Cardiac fibroblast (primary cell): ENCODE results near the gene RANBP3.

Experiments used
- DNase-seq, 2 donors: peaks; one replicate each; pipeline versions ENCODE4 v3.0.0 to v3.0.0-alpha.2; 2010; ENCODE audit warnings: low read depth in 2 of 2
- H3K4me3 ChIP-seq, 2 donors: replicated peaks in 1 of 2; 1 replicate in 1 of 2; 2 replicates in 1 of 2; pipeline ENCODE4 v1.5.1; 2011; ENCODE audit warnings: low read depth in 2 of 2, low read length in 2 of 2, mild to moderate bottlenecking in 2 of 2, moderate library complexity in 1 of 2
- TF ChIP-seq, protein P1 (sequence below): IDR thresholded peaks from one replicate; pipeline ENCODE4 v1.5.1; 2011; ENCODE audit warnings: low read depth, mild to moderate bottlenecking, low read length, inconsistent platforms

RANBP3 gene

DNA sequence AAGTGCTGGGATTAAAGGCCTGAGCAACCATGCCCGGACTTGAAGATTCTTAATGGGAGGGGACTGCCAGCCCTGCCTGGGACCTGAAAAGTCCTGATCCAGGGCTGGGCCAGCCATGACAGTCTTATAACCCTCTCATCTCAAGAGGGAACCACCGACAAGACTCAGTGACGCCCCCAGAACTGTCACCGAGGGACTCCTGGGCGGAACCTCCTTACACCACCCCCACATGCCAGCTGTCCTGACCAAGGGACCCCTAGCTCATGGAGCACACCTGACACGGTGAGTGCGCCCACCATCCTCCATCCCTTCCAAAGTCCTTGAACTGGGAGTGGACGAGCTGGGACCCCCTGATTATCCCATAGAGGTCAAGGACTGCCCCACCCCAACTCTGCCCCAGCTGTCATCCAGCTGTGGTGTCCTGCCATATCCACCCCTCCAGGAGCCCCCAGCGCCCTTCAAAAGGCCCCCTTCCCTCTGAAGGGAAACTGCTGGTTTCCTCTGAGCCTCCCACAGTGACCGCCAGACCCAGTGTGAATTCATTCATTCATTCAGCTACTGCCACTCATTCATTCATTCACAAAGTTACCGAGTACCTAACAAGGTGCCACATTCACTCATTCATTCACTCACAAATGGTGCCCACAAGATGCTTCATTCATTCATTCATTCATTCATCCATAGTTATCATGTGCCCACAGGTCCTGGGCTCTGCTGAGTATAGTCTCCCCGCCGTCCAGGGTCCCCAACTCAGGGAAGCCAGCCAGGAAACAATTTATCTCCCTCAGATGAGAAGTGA, 78.0 kb downstream of the RANBP3 start:
- no peak overlapping the region for H3K4me3 ChIP-seq
- DNase-seq: no peak
- TF ChIP-seq, protein P1, sequence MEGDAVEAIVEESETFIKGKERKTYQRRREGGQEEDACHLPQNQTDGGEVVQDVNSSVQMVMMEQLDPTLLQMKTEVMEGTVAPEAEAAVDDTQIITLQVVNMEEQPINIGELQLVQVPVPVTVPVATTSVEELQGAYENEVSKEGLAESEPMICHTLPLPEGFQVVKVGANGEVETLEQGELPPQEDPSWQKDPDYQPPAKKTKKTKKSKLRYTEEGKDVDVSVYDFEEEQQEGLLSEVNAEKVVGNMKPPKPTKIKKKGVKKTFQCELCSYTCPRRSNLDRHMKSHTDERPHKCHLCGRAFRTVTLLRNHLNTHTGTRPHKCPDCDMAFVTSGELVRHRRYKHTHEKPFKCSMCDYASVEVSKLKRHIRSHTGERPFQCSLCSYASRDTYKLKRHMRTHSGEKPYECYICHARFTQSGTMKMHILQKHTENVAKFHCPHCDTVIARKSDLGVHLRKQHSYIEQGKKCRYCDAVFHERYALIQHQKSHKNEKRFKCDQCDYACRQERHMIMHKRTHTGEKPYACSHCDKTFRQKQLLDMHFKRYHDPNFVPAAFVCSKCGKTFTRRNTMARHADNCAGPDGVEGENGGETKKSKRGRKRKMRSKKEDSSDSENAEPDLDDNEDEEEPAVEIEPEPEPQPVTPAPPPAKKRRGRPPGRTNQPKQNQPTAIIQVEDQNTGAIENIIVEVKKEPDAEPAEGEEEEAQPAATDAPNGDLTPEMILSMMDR: no peak

DNA sequence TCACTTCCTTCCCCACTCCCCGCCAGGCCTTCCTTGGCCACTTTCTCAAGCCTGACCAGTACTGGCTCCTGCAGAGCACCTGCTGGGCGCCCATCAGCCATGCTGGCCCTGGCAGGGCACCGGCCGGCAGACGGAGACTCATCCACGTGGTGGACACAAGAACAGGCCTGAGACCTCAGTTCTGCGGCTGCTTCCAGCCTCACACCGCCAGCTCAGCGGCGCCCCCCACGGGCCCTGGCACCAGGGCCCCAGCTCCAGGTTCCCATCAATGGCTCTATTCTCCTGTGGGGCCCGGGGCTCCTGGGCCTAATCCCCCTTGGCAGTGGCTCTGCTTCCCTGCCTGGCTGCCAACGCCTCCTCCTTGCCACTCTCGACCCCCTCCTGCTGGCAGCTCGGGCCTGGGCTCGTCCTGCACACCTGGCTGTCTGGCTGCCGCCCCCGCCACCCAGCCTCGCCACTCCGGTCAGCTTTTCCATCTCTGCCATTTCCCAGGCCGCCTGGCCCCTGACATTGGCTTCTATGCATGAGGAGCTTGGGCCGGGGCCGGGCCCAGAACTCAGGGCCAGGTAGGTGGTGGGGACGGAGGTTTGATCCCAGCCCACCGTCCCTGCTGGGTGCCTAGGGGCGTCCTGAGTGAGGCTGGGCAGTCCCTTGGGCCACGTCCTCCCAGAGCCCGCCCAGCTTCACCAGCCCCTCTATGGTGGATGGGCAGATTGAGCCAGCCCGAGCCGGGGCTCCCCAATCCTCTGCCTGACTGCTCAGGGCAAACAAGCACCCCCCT, 80.6 kb downstream of the RANBP3 start:
- no peak for DNase-seq
- H3K4me3 ChIP-seq: no peak overlapping the region
- TF ChIP-seq, protein P1: no peak

DNA sequence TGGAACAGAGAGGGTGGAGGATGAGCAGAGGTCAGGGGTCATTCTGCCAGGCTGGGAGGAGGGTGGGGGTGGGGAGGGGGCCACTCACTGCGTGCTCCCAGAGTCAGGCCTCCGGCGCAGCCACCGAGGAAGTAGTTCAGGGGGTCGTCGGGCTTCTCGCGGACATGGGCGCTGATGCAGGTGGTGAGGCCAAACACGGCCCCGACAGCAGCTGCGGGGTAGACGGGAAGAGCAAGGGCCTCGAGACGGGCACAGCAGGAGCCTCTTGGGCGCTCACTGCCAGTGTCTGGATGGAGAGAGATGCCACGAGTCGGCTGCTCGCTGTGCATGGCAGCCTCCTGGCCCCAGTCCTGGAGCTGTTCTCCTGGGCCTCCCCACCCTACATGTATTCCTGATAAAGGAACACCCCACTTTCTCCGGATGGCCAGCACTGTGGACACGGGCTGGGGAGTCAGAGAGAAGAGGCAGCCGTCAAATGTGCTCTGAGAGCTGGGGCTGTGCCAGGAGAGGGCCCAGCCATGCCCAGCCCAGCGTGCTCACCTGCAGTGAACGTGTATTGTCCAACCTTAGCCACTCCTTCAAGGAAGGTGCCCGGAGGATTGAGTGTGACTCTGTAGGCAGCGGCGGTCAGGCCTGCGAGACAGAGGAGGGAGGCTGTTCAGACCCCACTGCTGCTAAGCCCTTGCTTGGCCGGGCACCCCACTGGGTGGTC, 81.4 kb downstream of the RANBP3 start:
- DNase-seq: no peak
- TF ChIP-seq, protein P1: no peak
- no peak overlapping the region for H3K4me3 ChIP-seq

- no peak for DNase-seq
- TF ChIP-seq, protein P1: no peak
- H3K4me3 ChIP-seq: no peak overlapping the region
Measured at GRCh38 chr19:5895890-5896289, 82.0 kb downstream of the RANBP3 start.

GRCh38 chr19:5895409-5895808, 82.5 kb downstream of the RANBP3 start:
- no peak for DNase-seq
- no peak overlapping the region for H3K4me3 ChIP-seq
- TF ChIP-seq, protein P1: no peak

GRCh38 chr19:5894704-5895349, 83.1 kb downstream of the RANBP3 start:
- TF ChIP-seq, protein P1: no peak
- no peak overlapping the region for H3K4me3 ChIP-seq
- no peak for DNase-seq
